CD4-positive, alpha-beta T cell treated with Interleukin-15 for 1 hour (primary cell): ENCODE results near the gene PSAPL1.
"Not testable (repeated sequence)": the region's sequence is repeated elsewhere in the genome, so short reads cannot be mapped to it uniquely, and the experiment has no call there.

ENCODE experiments used
- DNase-seq: peaks from one replicate; pipeline ENCODE4 v3.0.0-alpha.2; 2020

Gene PSAPL1

GRCh38 chr4:7458066-7458425 is 23.3 kb upstream of the PSAPL1 start:
- DNase-seq = no peak

GRCh38 chr4:7457201-7458065 is 22.7 kb upstream of the PSAPL1 start:
- no peak for DNase-seq

- DNase-seq = not testable (repeated sequence)
These were observed 18.1 kb upstream of the PSAPL1 start for GRCh38 chr4:7452802-7453201.

- DNase-seq = no peak
These were observed 17.1 kb upstream of the PSAPL1 start for GRCh38 chr4:7451800-7452199.

- DNase-seq = no peak
These were observed 16.7 kb upstream of the PSAPL1 start for GRCh38 chr4:7451434-7451789.

- no peak for DNase-seq
These were observed 16.2 kb upstream of the PSAPL1 start for GRCh38 chr4:7450775-7451433.

GRCh38 chr4:7448036-7448435 is 13.3 kb upstream of the PSAPL1 start:
- no peak for DNase-seq

- no peak for DNase-seq
These were observed 12.5 kb upstream of the PSAPL1 start for GRCh38 chr4:7447236-7447635.

GRCh38 chr4:7444731-7445130 is 10.0 kb upstream of the PSAPL1 start:
- no peak for DNase-seq

GRCh38 chr4:7444314-7444713 is 9.6 kb upstream of the PSAPL1 start:
- no peak for DNase-seq

- DNase-seq = no peak
These were observed 7.9 kb upstream of the PSAPL1 start for GRCh38 chr4:7442574-7443162.

GRCh38 chr4:7441201-7441600 is 6.5 kb upstream of the PSAPL1 start:
- no peak for DNase-seq

GRCh38 chr4:7439699-7440098 is 5.0 kb upstream of the PSAPL1 start:
- no peak for DNase-seq

- no peak for DNase-seq
These were observed 1.5 kb upstream of the PSAPL1 start for GRCh38 chr4:7436256-7436655.

GRCh38 chr4:7435471-7436061 is 836 bp upstream of the PSAPL1 start:
- DNase-seq = no peak

- no peak for DNase-seq
These were observed 477 bp downstream of the PSAPL1 start for GRCh38 chr4:7434141-7434765.

- DNase-seq = no peak
These were observed 1.2 kb downstream of the PSAPL1 start for GRCh38 chr4:7433376-7434140.

GRCh38 chr4:7432531-7433375 is 2.0 kb downstream of the PSAPL1 start:
- no peak for DNase-seq

GRCh38 chr4:7431696-7432530 is 2.8 kb downstream of the PSAPL1 start:
- no peak for DNase-seq

- DNase-seq = no peak
These were observed 3.6 kb downstream of the PSAPL1 start for GRCh38 chr4:7430965-7431695.
